Fibroblast of skin of right biceps (primary cell): ENCODE measurements around the gene SLC13A4.
"Not testable (repeated sequence)": the region's sequence is repeated elsewhere in the genome, so short reads cannot be mapped to it uniquely, and the experiment has no call there.

ENCODE experiments used
- DNase-seq: peaks from one replicate; pipeline ENCODE4 v3.0.0-alpha.2; 2013

SLC13A4 gene

DNA sequence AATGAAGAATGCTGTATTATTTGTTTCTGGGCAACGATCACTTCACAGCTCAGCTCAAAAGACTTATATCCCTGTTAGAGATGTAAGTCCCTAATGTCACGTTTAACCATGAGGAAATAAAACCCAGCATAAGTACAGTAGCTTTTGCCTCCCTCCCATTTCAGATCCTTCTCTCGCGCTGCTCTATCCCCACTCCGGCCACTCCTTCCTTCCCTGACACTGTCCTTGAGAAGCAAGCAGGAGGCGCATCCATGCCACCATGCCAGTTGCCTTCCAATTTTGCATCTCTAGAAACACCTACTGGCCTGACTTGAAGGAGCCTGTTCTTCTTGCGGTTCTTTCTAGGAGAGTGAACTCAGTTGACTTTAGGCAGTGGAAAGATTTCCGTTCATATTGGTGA is 19.4 kb upstream of the SLC13A4 start:
- DNase-seq = no peak

DNA sequence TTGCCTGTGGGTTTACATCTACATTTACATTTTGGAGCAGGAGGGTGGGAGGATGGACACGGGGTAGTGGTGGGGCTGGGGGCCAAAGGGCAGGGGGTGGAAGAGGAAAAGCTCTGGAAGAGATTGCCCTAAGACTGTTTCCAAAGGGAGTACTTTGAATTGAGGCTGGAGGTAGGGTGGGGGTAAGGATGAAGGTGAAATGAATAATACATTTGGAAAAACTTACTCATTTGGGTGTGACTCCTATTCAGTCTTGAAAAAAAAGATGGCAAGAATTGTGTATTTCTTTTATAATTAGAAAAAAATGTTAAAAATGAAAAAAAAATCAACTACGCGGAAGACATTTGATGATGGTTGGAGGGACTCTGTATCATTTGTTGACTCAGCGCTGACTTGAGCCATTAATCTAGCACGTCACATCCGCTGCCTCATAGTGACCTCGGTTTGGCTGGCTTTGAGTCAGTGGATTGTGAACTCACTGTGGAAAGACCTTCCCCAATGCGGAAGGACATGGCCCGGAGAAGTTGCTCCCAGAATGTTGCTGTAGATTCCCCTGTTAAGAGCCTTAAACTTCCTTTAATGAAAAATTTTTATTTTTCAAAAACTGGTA is 17.8 kb upstream of the SLC13A4 start:
- peak; percentile 99 for DNase-seq

DNA sequence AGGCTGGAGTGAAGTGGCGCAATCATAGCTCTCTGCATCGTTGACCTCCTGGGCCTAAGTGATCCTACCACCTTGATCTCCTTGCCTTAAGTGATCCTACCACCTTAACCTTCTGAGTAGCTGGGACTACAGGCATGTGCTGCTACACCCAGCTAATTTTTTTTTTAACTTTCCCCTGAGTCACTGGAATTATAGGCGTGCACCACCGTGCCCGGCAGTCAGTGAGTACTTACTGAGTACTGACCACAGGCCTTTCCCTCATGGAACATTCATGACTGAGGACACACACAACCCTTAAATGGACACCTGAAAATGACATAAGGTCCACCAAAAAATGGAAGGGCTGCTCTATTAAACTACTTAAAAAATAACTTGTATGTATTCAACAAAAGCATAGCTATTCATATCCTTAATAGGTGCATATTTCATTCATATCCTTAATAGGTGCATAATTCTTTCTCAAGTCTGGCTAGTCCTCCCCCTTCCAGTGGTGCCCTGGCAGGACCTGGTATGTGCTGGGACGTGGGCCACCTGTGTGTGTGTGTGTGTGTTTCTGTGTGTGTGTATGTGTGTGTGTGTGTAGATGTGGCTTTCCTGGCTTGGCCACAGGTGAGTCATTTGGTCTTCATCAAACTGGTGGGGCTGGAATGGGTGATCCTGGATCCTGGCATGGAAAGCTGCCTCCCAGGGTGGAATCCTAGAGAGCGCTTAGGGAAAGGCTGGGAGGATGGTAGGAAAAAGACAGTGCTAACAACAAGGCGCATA is 17.1 kb upstream of the SLC13A4 start:
- peak; percentile 87 for DNase-seq

DNA sequence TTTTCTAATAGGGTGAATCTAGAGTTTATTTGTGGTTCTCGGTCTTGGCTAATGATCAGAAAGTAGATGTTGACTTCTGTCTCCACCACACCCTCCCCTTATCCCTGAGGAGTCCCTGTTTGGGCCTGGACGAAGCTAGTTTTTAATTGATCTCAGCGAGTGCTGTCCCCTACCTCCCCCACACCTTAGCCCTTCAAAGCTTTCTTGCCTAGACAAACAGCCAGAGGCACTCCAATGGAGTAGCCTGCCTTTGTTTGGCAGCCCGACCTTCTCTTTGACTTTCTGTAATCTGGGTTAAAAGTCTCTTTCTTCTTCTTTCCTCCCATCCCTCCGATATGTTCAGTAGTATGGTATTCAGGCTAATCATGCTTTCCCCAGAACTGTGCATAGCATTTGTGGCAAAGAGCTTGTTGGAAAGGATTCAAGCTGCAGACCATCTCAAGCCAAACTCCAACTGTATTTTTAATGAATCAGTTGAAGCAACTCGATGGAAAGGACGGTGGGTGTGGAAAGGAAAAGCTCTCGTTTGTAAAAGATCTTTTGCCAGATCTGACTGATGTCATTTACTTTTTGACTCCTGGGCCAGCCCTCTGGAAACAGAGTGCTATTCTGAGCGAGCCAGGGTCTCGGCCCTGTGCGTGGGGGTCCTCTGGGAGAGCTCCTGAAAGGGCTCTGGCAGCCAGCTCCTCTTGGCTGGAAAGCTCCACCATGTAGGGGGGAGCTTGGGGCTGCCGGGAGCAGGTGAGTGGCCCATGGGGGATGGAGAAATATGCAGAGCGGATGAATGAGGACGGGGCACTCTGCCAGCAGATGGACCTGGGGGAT is 16.1 kb upstream of the SLC13A4 start:
- peak; percentile 89 for DNase-seq

DNA sequence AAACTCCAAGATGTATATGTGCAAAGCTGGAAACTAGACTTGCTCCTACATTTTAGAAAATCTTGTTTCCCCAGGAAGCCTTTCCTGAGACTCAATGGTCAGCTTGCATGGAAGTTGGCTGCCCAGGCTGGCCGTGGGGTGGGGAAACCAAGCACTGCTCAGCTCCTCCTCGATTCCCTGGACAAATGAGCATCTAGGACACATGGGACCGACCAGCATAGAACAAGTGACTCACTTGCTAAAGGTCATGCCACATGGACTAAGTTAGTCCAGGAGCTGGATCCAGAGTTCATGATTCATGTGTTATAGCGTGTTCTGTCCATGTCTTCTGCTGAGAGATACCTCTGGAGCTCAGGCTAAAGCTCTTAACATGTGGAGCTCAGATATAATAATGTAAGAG is 14.4 kb upstream of the SLC13A4 start:
- DNase-seq = no peak

DNA sequence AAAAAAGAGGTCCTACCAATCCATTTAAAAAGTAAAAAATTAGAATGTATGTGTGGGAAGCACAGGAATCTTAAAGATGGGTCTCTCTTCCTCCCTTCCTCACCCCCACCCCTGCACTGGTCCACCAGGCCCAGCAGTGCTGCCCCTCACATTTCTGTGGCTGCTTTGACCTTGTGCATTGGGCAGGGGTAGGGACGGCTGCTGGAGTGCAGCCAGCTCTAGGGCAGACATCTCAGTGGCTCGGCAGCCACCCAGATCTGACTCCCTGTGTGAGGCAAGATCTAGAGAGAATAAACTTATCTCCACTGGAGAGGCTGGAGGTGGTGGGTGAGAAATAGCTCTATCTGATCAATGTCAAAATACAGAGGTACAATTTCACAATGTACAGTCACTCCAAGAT is 13.9 kb upstream of the SLC13A4 start:
- DNase-seq = no peak

DNA sequence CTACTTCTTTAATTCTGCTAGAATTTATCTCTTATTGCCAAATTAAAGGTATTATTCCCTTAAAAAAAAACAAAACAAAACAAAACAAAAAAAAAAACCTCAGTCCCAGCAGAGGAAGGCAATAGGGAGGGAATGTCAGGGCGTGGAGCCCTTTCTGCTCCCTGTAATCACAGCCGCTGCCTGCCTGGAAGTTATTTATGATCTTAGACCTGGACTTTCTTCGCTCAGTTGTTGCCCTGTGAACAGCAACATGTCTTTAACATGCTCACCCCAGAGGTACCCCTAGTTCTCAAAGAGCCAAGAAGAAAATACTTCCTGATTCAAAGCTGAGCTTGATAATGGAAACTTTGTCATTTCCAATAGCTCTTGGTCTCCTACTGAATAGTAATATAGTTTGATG is 12.9 kb upstream of the SLC13A4 start:
- DNase-seq = no peak

DNA sequence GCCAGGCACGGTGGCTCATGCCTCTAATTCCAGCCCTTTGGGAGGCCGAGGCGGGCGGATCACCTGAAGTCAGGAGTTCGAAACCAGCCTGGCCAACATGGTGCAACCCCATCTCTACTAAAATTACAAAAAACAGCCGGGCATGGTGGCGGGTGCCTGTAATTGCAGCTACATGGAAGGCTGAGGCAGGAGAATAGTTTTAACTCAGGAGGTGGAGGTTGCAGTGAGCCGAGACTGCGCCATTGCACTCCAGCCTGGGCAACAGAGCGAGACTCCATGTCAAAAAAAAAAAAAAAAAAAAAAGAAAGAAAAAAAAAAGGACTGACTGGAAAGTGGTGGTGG is 9.3 kb upstream of the SLC13A4 start:
- not testable (repeated sequence) for DNase-seq

DNA sequence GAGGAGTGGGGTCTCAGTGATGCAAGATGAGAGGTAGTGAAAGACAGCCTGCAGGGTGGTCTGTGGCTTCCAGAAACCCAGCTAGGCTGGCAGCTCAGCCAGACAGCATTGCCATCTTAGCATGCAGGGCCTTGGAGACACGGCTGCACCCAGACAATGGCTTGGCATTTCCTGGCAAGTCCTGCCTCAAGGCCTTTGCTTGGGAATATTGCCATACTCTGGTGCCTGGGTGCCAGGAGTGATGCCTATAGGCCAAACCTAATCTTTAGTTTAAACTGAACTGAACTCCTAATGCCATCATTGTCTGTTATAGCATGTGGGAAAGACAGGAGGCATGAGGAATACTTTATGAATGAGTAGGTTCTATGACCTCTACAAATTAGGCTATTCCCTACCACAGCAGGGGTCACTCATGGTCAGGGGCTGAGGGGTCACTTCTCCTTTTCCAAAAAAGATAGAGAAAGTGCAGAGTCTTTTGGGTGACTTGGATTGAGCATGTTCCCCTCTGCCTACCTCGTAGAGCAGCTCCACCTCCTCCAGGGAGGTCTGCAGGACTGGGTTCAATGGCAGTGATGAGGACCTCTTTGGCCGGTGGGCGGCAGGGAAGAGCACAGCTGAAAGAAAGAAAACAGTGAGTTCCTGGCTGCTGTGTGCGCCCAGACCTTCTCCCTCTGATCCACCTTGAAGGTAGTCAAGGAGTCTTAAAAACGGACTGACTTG is 8.8 kb upstream of the SLC13A4 start:
- DNase-seq = no peak

DNA sequence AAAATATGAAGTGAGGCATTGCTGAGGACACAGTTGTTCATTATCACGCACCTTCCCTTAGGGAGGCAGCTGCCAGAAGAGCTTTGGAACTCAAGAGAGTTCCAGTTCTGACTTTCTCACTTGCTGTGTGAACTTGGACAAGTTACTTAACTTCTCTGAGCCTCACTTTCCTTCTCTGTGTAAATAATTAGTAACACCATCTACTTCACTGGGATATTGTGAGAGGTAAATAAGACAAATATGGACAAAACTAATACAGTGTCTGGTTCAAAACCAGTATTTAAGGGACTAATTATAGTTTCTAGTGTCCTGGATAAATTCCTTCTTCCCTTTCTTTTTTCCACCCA is 6.3 kb upstream of the SLC13A4 start:
- no peak for DNase-seq

DNA sequence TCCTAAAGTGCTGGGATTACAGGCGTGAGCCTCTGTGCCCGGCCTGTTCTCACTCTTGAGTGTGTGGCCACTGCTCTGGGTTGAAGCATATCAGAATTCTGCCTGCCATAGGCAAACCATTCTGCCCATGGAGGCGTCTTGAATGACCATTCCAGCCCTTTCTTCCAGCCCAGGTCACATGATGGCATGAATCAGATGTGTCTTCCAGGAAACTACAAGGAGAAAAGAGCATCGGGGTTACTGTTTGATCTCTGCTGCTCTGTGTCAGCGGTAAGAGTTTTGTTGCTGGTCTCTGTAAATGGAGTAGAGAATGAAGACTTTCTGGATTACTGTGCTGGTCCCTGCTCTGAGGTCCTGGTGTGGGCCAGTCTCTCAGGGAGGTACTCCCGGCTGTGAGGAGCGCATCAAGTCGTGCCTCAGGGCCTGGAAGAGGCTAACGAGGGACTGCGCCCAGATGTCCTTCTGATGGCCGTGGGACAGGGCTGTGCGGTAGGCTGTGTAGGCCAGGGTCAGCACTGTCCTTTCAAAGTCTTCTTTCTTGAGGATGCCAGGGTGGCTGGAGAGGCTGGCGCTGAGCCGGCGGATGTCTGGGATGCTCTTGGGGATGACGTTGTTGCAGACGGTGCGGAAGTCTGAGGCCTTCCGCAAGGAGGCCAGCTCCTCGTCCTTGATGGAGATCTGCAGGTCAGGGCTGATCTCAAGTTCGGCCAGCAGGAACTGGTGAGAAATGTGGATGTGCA is 5.8 kb upstream of the SLC13A4 start:
- DNase-seq = no peak

DNA sequence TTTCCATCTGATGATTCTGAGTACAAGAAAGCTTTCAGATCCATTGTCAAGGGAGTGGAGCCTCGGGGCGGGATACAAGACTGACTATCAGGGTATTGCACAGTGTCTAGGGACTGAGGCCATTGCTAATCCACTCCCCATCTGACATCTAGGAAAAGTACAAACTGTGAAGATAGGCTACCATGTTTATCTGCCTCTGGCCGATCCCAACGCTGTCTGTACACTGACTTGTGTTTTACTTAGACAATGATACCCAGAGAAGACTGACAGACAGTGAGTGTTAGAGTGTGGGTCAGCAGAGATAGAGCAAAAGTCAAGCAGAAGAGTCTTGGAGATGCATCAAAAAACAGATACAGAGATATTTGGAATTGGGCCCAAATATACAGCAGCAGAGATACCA is 3.1 kb upstream of the SLC13A4 start:
- no peak for DNase-seq

DNA sequence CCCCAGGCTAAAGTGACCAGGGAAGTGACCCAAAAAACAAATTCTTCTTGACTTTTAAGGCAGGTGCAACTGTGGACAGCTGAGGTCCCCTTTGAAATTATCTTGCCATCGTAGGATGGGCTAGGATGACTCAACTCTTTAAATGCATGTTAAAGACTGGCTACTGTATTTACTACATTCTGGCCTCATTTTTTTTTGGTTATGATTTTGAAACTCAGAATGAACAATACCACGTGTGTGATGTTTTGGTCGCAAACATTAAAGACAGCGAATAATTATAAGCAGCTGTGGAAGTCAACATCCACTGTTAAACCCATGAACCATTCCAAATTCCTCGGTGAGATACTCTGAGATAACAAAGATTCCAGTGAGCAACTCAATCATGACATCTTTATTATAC is 1.2 kb upstream of the SLC13A4 start:
- peak; percentile 51 for DNase-seq

DNA sequence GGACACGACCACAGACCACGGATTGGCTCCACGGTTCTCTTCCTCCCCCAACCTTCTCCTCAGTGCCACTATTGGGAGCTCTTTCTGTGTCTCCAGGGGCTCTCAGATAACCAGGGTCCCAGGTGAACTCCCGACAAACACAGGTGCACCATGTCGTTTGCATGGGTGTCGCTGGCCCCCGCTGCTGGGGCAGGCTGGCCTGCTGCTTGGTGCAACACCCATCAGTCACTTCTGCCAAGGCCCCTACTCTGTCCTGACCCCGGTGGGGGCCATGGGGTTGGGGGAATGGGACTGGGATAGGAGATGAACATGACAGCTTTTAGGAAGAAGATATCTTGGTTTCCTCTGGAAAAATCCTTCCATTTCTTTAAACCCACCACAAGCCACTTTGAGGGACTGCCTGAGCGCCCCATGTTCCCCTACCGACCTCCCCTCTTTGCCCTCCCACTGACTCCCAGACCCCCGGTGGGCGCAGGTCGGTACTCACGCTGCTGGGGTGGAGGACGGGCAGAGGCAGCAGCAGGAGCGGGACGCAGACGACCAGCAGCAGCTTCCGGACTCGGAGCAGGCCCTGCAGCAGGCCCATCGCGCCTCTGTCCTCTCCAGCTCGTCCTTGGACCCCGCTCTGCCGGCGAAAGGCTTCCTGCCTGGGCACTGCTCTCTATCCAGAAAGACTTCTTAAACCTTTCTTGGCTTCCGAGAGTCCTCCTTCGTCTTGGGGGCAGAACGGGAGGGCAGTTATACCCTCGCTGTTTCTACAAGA is 894 bp downstream of the SLC13A4 start:
- no peak for DNase-seq

DNA sequence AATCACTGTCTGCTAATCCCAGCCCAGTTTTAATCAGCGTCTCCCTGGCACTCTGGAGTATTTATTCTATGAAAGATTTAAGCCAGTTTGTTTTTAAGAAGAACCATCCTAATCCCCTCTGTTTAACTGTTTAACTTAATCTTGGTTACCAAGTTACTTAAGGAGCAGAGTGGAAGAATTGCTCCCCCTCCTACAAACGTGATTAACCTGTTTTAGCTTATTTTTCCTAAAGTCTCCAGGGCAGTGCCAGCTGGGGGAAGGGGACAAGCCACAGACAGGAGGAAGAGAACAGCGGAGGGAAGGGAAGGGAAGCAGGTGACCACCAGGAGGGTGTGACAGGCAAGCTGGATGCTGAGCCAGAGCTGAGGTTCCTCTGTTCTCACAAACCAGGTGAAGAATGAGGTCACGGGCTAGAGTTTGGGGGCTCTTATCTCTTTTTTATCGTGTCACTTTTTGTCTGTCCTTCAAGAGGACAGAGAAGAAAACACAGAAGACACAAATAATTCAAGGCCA is 1.7 kb downstream of the SLC13A4 start:
- DNase-seq = no peak

DNA sequence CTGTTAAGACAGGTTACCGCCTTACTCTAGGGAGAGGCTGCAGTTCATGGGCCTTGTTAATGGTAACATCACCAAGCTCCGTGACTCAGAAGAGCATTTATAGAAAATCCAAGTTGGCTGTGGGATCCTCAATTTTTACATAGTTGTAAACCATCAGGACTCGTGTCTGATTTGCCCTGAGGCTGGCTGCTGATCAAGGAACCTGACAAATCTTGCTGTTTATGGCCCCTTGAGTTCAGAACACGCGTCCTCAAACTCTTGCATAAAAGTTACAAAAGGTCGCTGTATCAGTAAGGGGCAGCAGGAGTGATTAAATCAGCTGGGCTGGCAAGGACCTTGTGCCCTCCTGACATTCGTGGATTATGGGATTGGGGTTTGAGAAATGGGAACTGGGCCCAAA is 4.6 kb downstream of the SLC13A4 start:
- no peak for DNase-seq

DNA sequence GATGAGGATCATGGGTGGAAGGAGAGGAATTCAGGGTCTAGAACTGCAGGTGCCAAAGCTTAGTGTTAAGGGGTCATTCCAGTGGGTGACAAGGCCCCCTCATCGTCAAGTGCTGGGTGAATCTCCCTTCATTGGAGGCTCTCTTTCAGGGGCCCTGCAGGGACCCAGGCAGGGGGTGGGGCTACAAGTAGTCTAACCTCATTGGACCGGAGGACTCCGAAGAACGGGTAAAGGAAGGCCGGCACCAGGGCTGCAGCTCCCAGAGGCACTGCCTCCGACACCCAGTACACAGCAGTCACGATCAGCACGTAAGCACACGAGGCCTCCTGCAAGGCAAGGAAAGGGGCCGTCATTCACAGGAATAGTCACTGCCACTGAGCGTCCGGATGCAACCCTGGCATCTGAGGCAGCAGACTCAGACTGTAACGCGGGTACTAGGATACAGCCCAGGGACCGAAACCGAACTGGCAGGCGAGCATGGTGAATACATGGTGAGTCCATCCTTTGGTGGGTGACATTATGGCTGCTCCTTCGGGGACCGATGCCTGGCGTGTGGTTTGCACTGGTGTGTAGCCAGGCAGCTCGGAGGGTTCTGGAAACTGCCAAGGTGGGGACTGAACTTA is 6.7 kb downstream of the SLC13A4 start:
- no peak for DNase-seq

DNA sequence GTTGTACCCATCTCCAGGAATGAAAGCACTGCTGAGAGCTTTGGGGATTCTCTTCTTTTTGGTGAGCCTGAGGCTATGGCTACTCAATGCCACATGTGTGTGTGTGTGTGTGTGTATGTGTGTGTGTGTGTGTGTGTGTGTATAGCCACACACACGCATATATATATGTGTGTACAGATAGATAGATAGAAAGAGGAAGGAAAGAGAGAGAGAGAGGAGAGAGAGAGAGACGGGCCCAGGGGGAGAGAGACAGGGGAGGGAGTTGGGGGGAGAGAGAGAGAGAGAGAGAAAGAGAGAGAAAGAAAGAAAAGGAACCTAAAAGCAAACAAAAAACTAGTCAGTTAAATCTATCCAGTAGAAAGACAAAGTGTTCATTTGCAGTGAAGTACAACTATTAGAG is 8.3 kb downstream of the SLC13A4 start:
- no peak for DNase-seq

DNA sequence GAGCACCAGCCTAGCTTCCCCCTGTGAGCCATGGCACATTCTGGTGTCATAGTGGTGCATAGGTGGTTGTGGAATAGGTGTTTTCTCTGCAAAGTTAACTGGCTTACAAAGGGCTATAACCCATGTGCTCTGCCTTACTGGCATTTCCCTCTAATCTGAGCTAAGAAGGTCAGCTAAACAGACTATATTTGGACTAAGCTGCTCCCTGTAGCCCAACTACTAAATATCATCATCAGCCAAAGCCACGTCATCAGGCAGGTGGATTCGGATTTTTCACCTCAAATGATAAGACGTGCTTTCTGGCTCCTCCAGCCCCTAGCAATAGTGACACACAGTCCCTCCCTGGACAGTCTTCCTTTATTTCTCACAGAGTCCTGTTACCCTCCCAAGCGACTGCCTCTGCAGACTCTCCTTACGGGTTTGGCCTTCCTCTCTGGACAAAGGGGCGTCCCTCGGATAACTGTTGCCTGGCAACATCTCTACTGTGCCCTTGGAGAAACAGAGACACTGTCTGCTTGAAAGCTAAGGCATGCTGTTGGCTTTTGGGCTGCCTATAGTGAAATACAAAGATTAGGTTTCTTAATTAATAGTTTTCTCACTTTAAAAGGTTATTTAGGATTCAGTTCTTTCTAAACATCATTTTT is 9.1 kb downstream of the SLC13A4 start:
- no peak for DNase-seq

DNA sequence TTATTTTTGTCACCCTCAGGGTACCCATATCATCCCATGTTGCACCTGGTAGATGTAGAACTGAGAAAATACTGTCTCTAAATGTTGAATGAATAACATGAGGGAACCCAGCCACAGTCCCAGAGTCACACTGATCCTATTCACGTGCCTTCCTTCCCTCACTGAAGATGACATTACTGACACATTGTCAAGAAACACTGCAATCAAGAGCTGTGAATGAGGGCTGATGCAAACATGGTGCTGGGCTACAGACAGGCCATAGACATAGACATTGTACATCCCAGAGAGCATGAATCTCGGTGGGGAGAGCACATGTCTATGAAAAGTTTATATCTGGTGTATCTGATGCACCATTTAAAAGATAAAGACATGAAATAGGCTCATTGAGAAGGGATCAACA is 9.8 kb downstream of the SLC13A4 start:
- DNase-seq = no peak

DNA sequence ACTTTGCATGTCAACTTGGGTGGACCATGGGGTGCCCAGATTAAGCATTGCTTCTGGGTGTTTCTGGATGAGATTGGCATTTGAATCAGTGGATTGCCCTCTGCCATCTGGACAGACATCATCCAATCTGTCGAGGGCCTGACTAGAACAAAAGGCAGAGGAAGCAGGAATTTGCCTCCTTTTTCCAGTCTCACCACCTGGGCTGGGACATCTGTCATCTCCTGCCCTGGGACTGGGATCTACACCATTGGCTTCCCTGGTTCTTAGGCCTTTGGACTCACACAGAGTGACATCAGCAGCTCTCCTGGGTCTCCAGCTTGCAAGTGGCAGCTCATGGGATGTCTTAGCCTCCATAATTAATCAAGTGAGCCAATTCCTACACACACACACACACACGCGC is 10.3 kb downstream of the SLC13A4 start:
- no peak for DNase-seq
